GM18526 (cell line): ENCODE data around the gene AP3S2.

Experiments used
- POLR2A ChIP-seq: IDR thresholded peaks from 3 replicates; pipeline ENCODE4 v1.6.1; 2011; ENCODE audit not compliant: insufficient read length; ENCODE audit errors: extremely low read depth

The AP3S2 gene

DNA sequence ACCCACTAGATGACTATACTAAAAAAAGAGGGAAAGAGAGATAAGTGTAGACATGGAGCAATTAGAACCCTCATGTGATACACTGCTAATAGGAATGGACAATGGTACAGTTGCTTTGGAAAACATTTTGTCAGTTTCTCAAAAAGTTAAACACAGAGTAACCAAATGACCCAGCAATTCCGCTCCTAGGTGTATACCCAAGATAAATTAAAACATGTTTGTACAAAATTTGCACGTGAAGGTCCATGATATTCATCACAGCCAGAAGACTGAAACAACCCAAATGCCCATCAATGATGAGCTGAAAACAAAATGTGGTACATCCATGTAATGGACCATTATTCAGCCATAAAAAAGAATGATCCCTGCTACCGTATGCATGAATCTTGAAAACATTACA lies 105.8 kb downstream of the AP3S2 start:
- no peak for TF ChIP-seq POLR2A

GRCh38 chr15:89785774-89786140 lies 108.0 kb downstream of the AP3S2 start:
- TF ChIP-seq POLR2A: no peak

DNA sequence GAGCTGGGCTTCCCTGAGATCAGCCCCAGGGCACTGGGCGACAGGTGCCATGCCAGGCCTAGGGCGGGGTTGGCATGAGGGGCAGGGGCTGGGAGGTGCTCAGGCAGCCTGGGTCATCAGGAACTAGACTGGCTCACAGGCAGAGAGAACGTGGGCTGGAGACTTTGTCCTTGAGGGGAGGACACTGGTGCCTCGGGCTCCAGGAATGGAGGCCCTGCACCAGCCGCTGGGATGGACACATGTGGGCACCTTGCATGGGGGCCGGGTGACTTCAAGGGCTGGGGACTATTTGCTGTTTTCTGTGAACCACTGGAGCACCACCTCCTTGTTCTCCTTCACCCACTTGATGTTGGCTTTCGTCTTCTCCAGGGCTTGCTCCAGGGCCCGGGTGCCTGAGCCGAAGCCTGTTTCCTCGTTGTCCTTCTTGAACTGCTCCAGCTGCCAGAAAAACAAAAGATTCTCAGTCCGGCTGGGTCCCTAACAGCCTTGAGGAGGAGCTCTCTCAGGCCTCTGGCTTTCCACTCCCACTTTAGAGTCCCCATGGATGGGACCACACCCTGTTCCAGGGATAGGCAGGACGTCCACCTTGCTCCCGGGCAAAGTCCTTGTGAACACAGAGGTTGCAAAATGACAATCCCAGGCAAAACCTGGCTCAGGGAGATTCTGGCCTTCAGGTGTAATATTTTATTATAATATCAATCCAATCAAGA lies 108.6 kb downstream of the AP3S2 start:
- TF ChIP-seq POLR2A: no peak

- no peak for TF ChIP-seq POLR2A
Measured at GRCh38 chr15:89784686-89784960, 109.2 kb downstream of the AP3S2 start.

GRCh38 chr15:89783861-89784685 lies 109.7 kb downstream of the AP3S2 start:
- TF ChIP-seq POLR2A: no peak

GRCh38 chr15:89783111-89783860 lies 110.5 kb downstream of the AP3S2 start:
- no peak for TF ChIP-seq POLR2A

- no peak for TF ChIP-seq POLR2A
Measured at GRCh38 chr15:89781891-89782618, 111.7 kb downstream of the AP3S2 start.

GRCh38 chr15:89781055-89781454 lies 112.7 kb downstream of the AP3S2 start:
- no peak for TF ChIP-seq POLR2A

DNA sequence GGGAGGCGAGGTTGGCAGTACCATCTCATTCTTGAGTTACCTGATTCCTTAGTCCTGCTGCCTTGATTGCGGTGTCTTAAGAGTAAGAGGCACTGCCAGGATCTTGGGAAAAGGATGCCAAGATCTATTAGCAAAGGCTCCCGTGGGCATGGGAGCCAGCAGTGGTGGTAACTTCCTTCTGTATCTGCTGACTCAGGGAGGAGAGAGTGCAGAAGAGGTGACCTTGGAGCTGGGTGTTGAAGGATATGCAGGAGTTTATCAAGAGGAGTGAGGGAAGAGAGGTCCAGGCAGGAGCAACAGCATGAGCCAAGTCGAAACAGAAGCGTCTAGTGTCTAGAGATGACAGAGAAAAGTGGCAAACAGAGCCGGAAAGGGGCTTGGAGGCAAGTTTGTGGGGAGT lies 113.2 kb downstream of the AP3S2 start:
- TF ChIP-seq POLR2A: no peak
